Glutamatergic neuron (in vitro differentiated cells): ENCODE measurements around the gene UQCRH. TPM values are rescaled to one million over a fixed set of nuclear protein-coding genes. Genes with fewer than 3 reads are reported as not detected.

Experiments used
- DNase-seq: peaks from one replicate; pipeline ENCODE4 v3.0.0; 2022
- H3K27ac Mint-ChIP-seq: one replicate; pipeline ENCODE4 v1.8.0; 2020; ENCODE audit warnings: mild to moderate bottlenecking, mixed read lengths, inconsistent platforms; ENCODE audit not compliant: unreplicated experiment
- H3K27me3 Mint-ChIP-seq: one replicate; pipeline ENCODE4 v1.8.0; 2020; ENCODE audit warnings: mild to moderate bottlenecking, moderate library complexity, mixed read lengths, inconsistent platforms; ENCODE audit not compliant: unreplicated experiment
- H3K36me3 Mint-ChIP-seq: one replicate; pipeline ENCODE4 v1.8.0; 2020; ENCODE audit warnings: mild to moderate bottlenecking, mixed read lengths, inconsistent platforms; ENCODE audit not compliant: unreplicated experiment
- H3K4me1 Mint-ChIP-seq: one replicate; pipeline ENCODE4 v1.8.0; 2020; ENCODE audit warnings: mild to moderate bottlenecking, low read depth, mixed read lengths, inconsistent platforms; ENCODE audit not compliant: unreplicated experiment
- H3K4me3 Mint-ChIP-seq: one replicate; pipeline ENCODE4 v1.8.0; 2020; ENCODE audit warnings: mild to moderate bottlenecking, mixed read lengths, inconsistent platforms; ENCODE audit not compliant: unreplicated experiment
- H3K9me3 Mint-ChIP-seq: one replicate; pipeline ENCODE4 v1.8.0; 2020; ENCODE audit warnings: mild to moderate bottlenecking, moderate library complexity, mixed read lengths, inconsistent platforms; ENCODE audit not compliant: unreplicated experiment
- total RNA-seq: library from RNA; stranded (reverse); fragmentation: NEBNext Ultra II Directional; extraction: Animal tissue kit (Norgen Biotek cat#: 25700); gene quantifications from one replicate; pipeline ENCODE4 v1.2.1, GENCODE V29; 2021; ENCODE audit not compliant: unreplicated experiment
- TF ChIP-seq, protein P1 (sequence below): fragments of 200-600 bp; sonication (generic); IDR thresholded peaks from one replicate; pipeline ENCODE4 v1.5.0; 2021; ENCODE audit not compliant: partially characterized antibody, unreplicated experiment

Gene UQCRH
- total RNA-seq, 1 donor from 2014 or later, result 271 TPM

DNA sequence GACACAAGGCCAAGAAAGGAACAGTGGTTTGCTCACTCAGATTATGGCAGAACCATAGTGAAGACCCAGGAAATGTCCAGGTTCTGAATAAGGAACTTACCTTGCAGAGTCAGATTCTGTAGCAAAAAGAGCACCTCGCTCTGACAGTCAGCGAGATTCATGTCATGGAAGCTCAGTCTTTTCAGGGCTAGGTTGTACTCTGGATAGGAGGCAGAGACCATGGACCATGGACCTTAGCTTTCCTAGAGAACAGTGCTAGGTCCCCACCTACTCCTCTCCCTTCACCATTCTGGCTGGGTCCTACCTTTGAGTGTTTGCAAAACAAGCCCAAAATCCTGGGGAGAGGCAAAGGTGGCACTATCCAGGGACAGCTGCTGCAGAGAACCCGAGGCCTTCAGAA is 23.4 kb upstream of the UQCRH start:
- TF ChIP-seq, protein P1, sequence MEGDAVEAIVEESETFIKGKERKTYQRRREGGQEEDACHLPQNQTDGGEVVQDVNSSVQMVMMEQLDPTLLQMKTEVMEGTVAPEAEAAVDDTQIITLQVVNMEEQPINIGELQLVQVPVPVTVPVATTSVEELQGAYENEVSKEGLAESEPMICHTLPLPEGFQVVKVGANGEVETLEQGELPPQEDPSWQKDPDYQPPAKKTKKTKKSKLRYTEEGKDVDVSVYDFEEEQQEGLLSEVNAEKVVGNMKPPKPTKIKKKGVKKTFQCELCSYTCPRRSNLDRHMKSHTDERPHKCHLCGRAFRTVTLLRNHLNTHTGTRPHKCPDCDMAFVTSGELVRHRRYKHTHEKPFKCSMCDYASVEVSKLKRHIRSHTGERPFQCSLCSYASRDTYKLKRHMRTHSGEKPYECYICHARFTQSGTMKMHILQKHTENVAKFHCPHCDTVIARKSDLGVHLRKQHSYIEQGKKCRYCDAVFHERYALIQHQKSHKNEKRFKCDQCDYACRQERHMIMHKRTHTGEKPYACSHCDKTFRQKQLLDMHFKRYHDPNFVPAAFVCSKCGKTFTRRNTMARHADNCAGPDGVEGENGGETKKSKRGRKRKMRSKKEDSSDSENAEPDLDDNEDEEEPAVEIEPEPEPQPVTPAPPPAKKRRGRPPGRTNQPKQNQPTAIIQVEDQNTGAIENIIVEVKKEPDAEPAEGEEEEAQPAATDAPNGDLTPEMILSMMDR, result no peak
- no peak overlapping the region for H3K27ac Mint-ChIP-seq
- H3K4me3 Mint-ChIP-seq, result no peak overlapping the region
- no peak for DNase-seq
- peaks cover 9% of the 10 kb centered on the region for H3K27me3 Mint-ChIP-seq
- peaks cover under 1% of the 10 kb centered on the region for H3K36me3 Mint-ChIP-seq
- peaks cover 5% of the 10 kb centered on the region for H3K9me3 Mint-ChIP-seq
- peaks cover 4% of the 10 kb centered on the region for H3K4me1 Mint-ChIP-seq

DNA sequence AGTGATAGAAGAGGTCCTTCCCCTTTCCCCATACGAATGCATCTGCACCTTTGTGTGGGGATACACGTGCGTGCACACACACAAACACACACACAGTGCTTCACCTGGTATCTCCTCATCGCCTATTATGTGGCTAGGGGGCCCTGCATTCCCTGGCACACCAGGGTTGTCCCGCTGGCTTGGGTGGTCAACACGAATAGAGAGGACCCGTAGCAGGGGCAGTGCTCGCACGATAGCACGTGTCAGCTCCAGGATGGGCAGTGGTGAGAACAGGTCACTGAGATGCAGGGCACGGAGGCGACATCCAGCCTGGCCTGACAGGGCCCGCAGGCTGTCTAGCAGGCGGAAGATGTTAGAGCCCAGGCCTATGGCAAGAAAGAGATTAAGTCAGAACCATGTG is 22.5 kb upstream of the UQCRH start:
- no peak overlapping the region for H3K4me3 Mint-ChIP-seq
- no peak for DNase-seq
- peaks cover 7% of the 10 kb centered on the region for H3K27me3 Mint-ChIP-seq
- TF ChIP-seq, protein P1, result no peak
- no peak overlapping the region for H3K27ac Mint-ChIP-seq
- peaks cover 4% of the 10 kb centered on the region for H3K9me3 Mint-ChIP-seq
- peaks cover 11% of the 10 kb centered on the region for H3K4me1 Mint-ChIP-seq
- no peaks in the 10 kb centered on the region for H3K36me3 Mint-ChIP-seq

- Mint-ChIP-seq H3K9me3 (peaks cover 8% of the 10 kb centered on the region), H3K36me3 (no peaks in the 10 kb centered on the region), H3K4me1 (peaks cover 18% of the 10 kb centered on the region), H3K27ac (peak overlapping the region; percentile 10), H3K27me3 (peaks cover 4% of the 10 kb centered on the region), H3K4me3 (no peak overlapping the region)
- TF ChIP-seq, protein P1, result no peak
- DNase-seq, result no peak
Measured at GRCh38 chr1:46284058-46284457, 19.4 kb upstream of the UQCRH start.

DNA sequence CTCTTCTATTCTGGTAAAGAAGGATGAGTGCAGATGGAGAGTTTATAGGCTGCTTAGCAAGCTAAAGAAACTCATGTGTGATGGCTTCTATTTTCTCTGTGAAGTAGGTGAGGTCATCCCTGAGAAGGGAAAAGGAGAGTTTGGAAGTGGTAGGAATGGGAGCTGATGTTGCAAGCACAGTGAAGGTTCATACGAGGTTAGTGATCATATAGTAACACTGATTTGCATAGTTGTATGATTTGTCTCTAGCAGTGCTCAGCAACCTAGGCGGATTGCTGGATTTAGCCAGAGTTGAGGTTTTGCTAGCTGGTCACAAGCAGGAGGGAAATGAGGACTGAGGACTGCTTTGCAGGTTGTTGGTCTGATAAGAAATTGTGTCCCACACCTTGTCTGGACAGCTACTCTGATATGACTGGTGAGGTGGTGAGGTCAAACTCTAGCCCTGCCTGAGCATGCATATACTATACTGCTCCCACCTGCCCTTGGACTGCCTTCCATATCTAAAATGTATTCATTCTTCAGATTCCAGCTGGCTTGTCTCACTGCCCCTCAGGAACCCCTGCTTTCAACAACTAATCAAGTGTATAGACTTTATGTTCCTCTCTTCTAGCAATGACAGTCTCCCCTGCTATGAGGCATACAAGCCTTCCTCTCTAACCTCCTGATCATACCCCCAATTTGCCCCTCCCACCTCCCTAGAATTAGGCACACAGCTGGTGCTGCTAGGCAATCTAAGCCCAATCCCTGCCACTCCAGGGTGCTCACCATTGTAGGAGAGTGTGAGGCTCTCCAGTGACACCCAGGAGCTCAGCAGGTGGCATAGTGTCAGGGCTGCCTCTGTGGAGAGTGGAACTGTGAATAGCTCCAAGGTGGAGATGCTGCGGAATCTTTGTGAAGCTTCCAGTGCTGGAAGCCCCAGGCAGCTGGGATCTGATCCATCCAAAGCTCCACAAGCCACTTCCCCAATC is 18.6 kb upstream of the UQCRH start:
- H3K27ac Mint-ChIP-seq, result peak overlapping the region; percentile 97
- H3K4me3 Mint-ChIP-seq, result peak overlapping the region; percentile 16
- peaks cover 15% of the 10 kb centered on the region for H3K4me1 Mint-ChIP-seq
- no peak for DNase-seq
- peaks cover 8% of the 10 kb centered on the region for H3K9me3 Mint-ChIP-seq
- no peaks in the 10 kb centered on the region for H3K36me3 Mint-ChIP-seq
- TF ChIP-seq, protein P1, result no peak
- H3K27me3 Mint-ChIP-seq, result peaks cover 3% of the 10 kb centered on the region
